Endometrial microvascular endothelial cells (primary cell): ENCODE results near the gene CYP46A1. TPM values are rescaled to one million over a fixed set of nuclear protein-coding genes. Genes with fewer than 3 reads are reported as not detected.
"Not testable (repeated sequence)": the region's sequence is repeated elsewhere in the genome, so short reads cannot be mapped to it uniquely, and the experiment has no call there.

Source experiments
- in situ Hi-C: cut with HindIII; loops from 2 replicates; pipeline ENCODE4 v1.10.0; 2017; ENCODE audit warnings: low sequenced_read_pairs, low pct_unique_long_range_greater_than_20kb; ENCODE audit errors: inconsistent ontology term
- total RNA-seq: library from RNA; depleted of rRNA; stranded (reverse); fragments of >200 nt; gene quantifications from one replicate; pipeline ENCODE4 v1.2.3, GENCODE V29; 2015; ENCODE audit errors: inconsistent ontology term

The CYP46A1 gene
- total RNA-seq = not detected

- in situ Hi-C loops = no loop called here
These were observed at the start of gene CYP46A1 for GRCh38 chr14:99683619-99684409. CYP46A1 (plus strand) TSS chr14:99684298; CDS start chr14:99684418, 120 bp downstream.

GRCh38 chr14:99634443-99634842 lies 49.7 kb upstream of the CYP46A1 start:
- in situ Hi-C loops = no loop called here

- in situ Hi-C loops = no loop called here
These were observed 49.0 kb upstream of the CYP46A1 start for GRCh38 chr14:99635116-99635515.

- in situ Hi-C loops = no loop called here
These were observed 47.6 kb upstream of the CYP46A1 start for GRCh38 chr14:99636487-99636886.

- in situ Hi-C loops = no loop called here
These were observed 46.5 kb upstream of the CYP46A1 start for GRCh38 chr14:99637624-99638023.

GRCh38 chr14:99642771-99643170 lies 41.3 kb upstream of the CYP46A1 start:
- in situ Hi-C loops = not testable (repeated sequence)

- in situ Hi-C loops = no loop called here
These were observed 40.8 kb upstream of the CYP46A1 start for GRCh38 chr14:99643343-99643742.

GRCh38 chr14:99644035-99644587 lies 40.0 kb upstream of the CYP46A1 start:
- in situ Hi-C loops = no loop called here

- in situ Hi-C loops = no loop called here
These were observed 39.2 kb upstream of the CYP46A1 start, which contains the start of gene HHIPL1 for GRCh38 chr14:99644723-99645544. HHIPL1 (plus strand) TSS chr14:99645129; CDS start chr14:99645208, 79 bp downstream.

GRCh38 chr14:99645545-99646505 lies 38.3 kb upstream of the CYP46A1 start:
- in situ Hi-C loops = no loop called here

- in situ Hi-C loops = no loop called here
These were observed 36.7 kb upstream of the CYP46A1 start for GRCh38 chr14:99647411-99647810.

GRCh38 chr14:99648027-99648784 lies 35.9 kb upstream of the CYP46A1 start:
- in situ Hi-C loops = no loop called here

GRCh38 chr14:99649219-99649618 lies 34.9 kb upstream of the CYP46A1 start:
- in situ Hi-C loops = no loop called here

GRCh38 chr14:99649643-99650042 lies 34.5 kb upstream of the CYP46A1 start:
- in situ Hi-C loops = no loop called here

GRCh38 chr14:99650189-99650588 lies 33.9 kb upstream of the CYP46A1 start:
- in situ Hi-C loops = no loop called here

- in situ Hi-C loops = no loop called here
These were observed 31.9 kb upstream of the CYP46A1 start for GRCh38 chr14:99651953-99652746.
